Cardiac muscle cell (in vitro differentiated cells and primary cell): Measurements from ENCODE around the gene TOMM70. TPM values are rescaled to one million over a fixed set of nuclear protein-coding genes. Genes with fewer than 3 reads are reported as not detected.

Experiments used
- DNase-seq, 2 donors: peaks; one replicate each; pipeline versions ENCODE4 v3.0.0 to v3.0.0-alpha.2; 2010 to 2017; ENCODE audit warnings: low read depth in 1 of 2, low spot score in 1 of 2
- H3K27ac ChIP-seq: fragments of 200-600 bp; sonication (generic); 2 replicates; pipeline ENCODE4 v1.5.1; 2016
- H3K27me3 ChIP-seq: fragments of 200-600 bp; sonication (generic); 2 replicates; pipeline ENCODE4 v1.6.0; 2016; ENCODE audit warnings: control low read depth
- H3K36me3 ChIP-seq: fragments of 200-600 bp; sonication (generic); 2 replicates; pipeline ENCODE4 v1.5.1; 2016; ENCODE audit warnings: control low read depth
- H3K4me1 ChIP-seq: fragments of 200-600 bp; sonication (generic); 2 replicates; pipeline ENCODE4 v1.8.1; 2017; ENCODE audit warnings: low read depth, mild to moderate bottlenecking, mixed run types
- H3K4me3 ChIP-seq: fragments of 200-600 bp; sonication (generic); 2 replicates; pipeline ENCODE4 v1.5.1; 2016; ENCODE audit warnings: mild to moderate bottlenecking
- H3K9me3 ChIP-seq: fragments of 200-600 bp; sonication (generic); 2 replicates; pipeline ENCODE4 v1.5.1; 2017; ENCODE audit warnings: low read depth, mild to moderate bottlenecking, control low read depth
- polyA plus RNA-seq: library from polyadenylated mRNA; unstranded; fragments of >200 nt; fragmentation: Nextera tagmentation; extraction: Ambion mirVana; gene quantifications from 2 replicates; pipeline ENCODE4 v1.2.1, GENCODE V29; 2016
- total RNA-seq: library from RNA; depleted of rRNA; stranded (reverse); fragments of >200 nt; gene quantifications from 2 replicates; pipeline ENCODE4 v1.2.3, GENCODE V29; 2016
- TF ChIP-seq, protein P1 (sequence below): IDR thresholded peaks from 2 replicates; pipeline ENCODE4 v1.5.1; 2012; ENCODE audit warnings: low read depth, mild to moderate bottlenecking, low read length

Gene TOMM70
- total and polyA plus RNA-seq, 2 experiments from 2014 or later: 34.3 to 43.5 TPM

DNA sequence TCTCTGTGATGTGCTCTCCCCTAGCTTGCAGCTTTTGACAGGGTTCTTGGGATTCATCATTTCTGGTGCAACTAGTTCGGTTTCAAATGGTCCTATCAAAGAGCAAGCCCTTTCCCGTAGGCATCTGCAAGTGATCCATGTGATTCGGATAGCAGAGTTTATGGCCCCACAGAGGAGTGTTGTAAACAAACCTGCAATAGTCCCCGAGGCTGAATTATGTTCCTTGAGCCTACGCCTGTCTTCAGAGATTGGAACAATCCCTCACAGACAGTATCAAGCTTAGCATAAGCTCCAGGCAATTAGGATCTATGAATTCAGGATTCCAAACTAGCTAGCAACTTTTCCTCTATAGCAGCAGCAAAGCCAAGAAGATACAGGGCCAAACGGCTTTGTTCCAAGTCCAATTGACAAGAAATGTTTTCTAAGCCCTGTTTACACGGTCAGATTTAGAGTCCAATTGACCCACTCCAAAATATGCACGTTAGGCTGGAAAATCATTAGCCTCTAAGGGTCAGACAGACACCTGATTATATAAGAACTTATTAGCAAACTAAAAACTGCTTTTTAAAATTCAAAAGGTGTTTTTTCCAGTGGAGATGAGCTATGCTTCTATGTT, 25.3 kb upstream of the TOMM70 start:
- H3K4me3 ChIP-seq: no peak overlapping the region
- H3K4me1 ChIP-seq: peaks cover 21% of the 10 kb centered on the region
- H3K9me3 ChIP-seq: no peaks in the 10 kb centered on the region
- H3K36me3 ChIP-seq: no peaks in the 10 kb centered on the region
- no peak for DNase-seq
- H3K27me3 ChIP-seq: no peaks in the 10 kb centered on the region
- no peak overlapping the region for H3K27ac ChIP-seq
- TF ChIP-seq, protein P1, sequence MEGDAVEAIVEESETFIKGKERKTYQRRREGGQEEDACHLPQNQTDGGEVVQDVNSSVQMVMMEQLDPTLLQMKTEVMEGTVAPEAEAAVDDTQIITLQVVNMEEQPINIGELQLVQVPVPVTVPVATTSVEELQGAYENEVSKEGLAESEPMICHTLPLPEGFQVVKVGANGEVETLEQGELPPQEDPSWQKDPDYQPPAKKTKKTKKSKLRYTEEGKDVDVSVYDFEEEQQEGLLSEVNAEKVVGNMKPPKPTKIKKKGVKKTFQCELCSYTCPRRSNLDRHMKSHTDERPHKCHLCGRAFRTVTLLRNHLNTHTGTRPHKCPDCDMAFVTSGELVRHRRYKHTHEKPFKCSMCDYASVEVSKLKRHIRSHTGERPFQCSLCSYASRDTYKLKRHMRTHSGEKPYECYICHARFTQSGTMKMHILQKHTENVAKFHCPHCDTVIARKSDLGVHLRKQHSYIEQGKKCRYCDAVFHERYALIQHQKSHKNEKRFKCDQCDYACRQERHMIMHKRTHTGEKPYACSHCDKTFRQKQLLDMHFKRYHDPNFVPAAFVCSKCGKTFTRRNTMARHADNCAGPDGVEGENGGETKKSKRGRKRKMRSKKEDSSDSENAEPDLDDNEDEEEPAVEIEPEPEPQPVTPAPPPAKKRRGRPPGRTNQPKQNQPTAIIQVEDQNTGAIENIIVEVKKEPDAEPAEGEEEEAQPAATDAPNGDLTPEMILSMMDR: no peak

DNA sequence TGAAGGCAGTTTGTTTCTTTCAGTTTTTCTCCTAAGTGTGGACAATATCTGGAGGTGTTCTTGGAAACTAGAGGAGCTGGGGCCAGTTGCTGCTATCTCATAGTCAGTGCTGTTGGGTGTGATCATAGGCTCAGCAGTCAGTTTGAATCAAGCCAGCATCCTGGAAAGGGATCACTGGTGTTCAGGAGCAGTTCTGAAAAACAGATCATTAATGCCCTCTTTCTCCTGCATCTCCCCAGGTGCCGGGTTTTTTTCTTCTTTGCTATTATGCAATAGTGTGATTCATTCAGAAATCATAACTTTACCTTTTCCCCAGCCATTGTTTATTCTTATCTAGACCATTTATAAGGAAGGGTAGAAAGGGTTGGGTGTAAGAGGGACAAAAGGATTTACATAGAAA, 24.4 kb upstream of the TOMM70 start:
- no peak overlapping the region for H3K27ac ChIP-seq
- no peak overlapping the region for H3K4me3 ChIP-seq
- no peaks in the 10 kb centered on the region for H3K9me3 ChIP-seq
- DNase-seq: no peak
- no peaks in the 10 kb centered on the region for H3K27me3 ChIP-seq
- TF ChIP-seq, protein P1: no peak
- peaks cover 14% of the 10 kb centered on the region for H3K4me1 ChIP-seq
- no peaks in the 10 kb centered on the region for H3K36me3 ChIP-seq

DNA sequence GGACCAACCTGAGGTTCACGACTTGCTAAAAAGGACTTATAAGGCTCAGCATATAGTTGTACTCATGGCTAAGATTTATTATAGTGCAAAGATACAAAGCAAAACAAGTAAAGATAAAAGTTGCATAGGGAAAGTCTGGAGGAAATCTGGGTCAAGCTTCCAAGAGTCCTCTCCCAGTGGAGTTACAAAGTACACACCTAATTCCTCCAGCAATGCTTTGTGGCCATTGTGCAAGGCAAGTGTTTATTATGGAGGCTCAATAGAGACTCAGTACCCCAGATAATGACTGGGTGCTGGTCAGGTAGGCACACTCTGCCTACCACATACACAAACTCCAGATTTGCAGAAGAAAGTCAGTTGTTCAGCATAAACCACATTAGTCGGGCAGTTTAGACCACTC, 23.4 kb upstream of the TOMM70 start:
- TF ChIP-seq, protein P1: no peak
- no peaks in the 10 kb centered on the region for H3K27me3 ChIP-seq
- H3K27ac ChIP-seq: no peak overlapping the region
- H3K9me3 ChIP-seq: no peaks in the 10 kb centered on the region
- H3K4me1 ChIP-seq: peaks cover 4% of the 10 kb centered on the region
- H3K36me3 ChIP-seq: no peaks in the 10 kb centered on the region
- no peak overlapping the region for H3K4me3 ChIP-seq
- no peak for DNase-seq

DNA sequence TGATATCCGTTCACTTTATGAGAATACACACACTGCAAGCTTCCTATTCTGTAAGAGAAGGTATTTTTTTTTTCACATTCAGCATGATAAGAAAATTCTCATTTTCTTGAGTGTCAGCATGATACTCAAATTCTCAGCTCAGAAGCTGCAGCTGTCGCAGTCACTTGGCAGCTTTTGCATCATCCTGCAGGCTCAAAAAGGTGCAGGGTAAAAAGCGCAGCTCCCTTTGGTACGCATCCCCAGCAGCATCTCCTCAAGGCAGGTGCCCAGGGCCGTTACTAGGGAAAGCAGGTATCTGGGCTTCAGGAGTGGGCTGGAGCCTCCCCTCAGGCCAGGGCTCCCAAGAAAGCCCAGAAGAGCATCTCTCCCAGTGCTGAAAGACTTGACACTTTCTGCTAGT, 22.7 kb upstream of the TOMM70 start:
- no peak overlapping the region for H3K27ac ChIP-seq
- TF ChIP-seq, protein P1: no peak
- DNase-seq: no peak
- H3K36me3 ChIP-seq: no peaks in the 10 kb centered on the region
- H3K4me1 ChIP-seq: no peaks in the 10 kb centered on the region
- no peaks in the 10 kb centered on the region for H3K27me3 ChIP-seq
- no peaks in the 10 kb centered on the region for H3K9me3 ChIP-seq
- H3K4me3 ChIP-seq: no peak overlapping the region

DNA sequence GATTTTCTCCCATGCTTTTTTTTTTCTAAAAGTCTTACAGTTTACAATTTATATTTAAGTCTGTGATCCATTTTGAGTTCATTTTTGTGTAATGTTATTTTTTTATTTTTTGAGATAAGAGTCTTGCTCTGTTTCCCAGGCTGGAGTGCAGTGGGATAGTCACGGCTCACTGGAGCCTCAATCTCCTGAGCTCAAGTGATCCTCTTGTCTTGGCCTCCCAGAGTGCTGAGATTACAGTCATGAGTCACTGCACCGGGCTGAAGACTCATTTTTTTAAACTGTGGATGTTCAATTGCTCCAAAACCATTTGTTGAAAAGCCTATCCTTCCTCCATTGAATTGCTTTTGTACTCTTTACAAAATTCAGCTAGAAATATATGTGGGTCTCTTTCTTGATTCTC, 20.0 kb upstream of the TOMM70 start:
- TF ChIP-seq, protein P1: no peak
- H3K27ac ChIP-seq: no peak overlapping the region
- no peaks in the 10 kb centered on the region for H3K27me3 ChIP-seq
- H3K4me3 ChIP-seq: no peak overlapping the region
- H3K9me3 ChIP-seq: no peaks in the 10 kb centered on the region
- H3K36me3 ChIP-seq: no peaks in the 10 kb centered on the region
- no peak for DNase-seq
- no peaks in the 10 kb centered on the region for H3K4me1 ChIP-seq
